OCI-LY7 (cell line): ENCODE data around the gene PCNX2. TPM values are rescaled to one million over a fixed set of nuclear protein-coding genes. Genes with fewer than 3 reads are reported as not detected.

ENCODE experiments used
- BruUV-seq: library from RNA; stranded (reverse); fragments of 400-500 nt; replicated peaks from 2 replicates; lab custom pipeline; 2021; lab: Mats Ljungman, UMichigan
- CTCF ChIA-PET: fragments of 300-600 bp; sonication (Branson Sonifier 250); formaldehyde crosslinking; loops from one replicate; lab custom pipeline; 2022; ENCODE audit warnings: antibody characterized with exemption; ENCODE audit not compliant: unreplicated experiment; lab: Charles Lee
- POLR2A ChIA-PET: fragments of 300-600 bp; sonication (Branson Sonifier 250); formaldehyde crosslinking; loops from one replicate; lab custom pipeline; 2022; ENCODE audit warnings: antibody characterized with exemption; lab: Charles Lee
- DNase-seq: peaks from one replicate; pipeline ENCODE4 v3.0.0-alpha.2; 2015; ENCODE audit warnings: low spot score
- H2AFZ ChIP-seq: fragments of 200-600 bp; sonication (generic), shearing (Covaris generic); 2 replicates; pipeline ENCODE4 v1.6.1; 2014; ENCODE audit warnings: mild to moderate bottlenecking, antibody characterized with exemption, low read length, moderate library complexity
- H3K27ac ChIP-seq: fragments of 200-600 bp; sonication (generic); 2 replicates; pipeline ENCODE4 v1.5.1; 2014; ENCODE audit warnings: mixed run types, low read depth, mild to moderate bottlenecking, moderate library complexity, low read length, inconsistent platforms; ENCODE audit not compliant: poor library complexity, severe bottlenecking
- H3K36me3 ChIP-seq: fragments of 200-600 bp; sonication (generic); 2 replicates; pipeline ENCODE4 v1.6.1; 2014; ENCODE audit warnings: mild to moderate bottlenecking, antibody characterized with exemption, low read length, moderate library complexity, mixed read lengths; ENCODE audit not compliant: insufficient read depth
- H3K4me1 ChIP-seq: fragments of 200-600 bp; sonication (generic); 2 replicates; pipeline ENCODE4 v1.5.1; 2014; ENCODE audit warnings: mild to moderate bottlenecking, low read length; ENCODE audit not compliant: insufficient read depth, poor library complexity, severe bottlenecking
- H3K4me2 ChIP-seq: fragments of 200-600 bp; sonication (generic); 2 replicates; pipeline ENCODE4 v1.6.1; 2014; ENCODE audit warnings: mild to moderate bottlenecking, low read length
- H3K4me3 ChIP-seq: fragments of 200-600 bp; sonication (generic); 2 replicates; pipeline ENCODE4 v1.5.1; 2014; ENCODE audit warnings: mild to moderate bottlenecking, low read depth, low read length; ENCODE audit not compliant: poor library complexity, severe bottlenecking
- H3K79me2 ChIP-seq: fragments of 200-600 bp; sonication (generic); 2 replicates; pipeline ENCODE4 v1.6.1; 2016; ENCODE audit warnings: low read depth, mild to moderate bottlenecking, low read length, moderate library complexity, mixed read lengths; ENCODE audit not compliant: insufficient read depth
- H3K9me2 ChIP-seq: fragments of 200-600 bp; sonication (generic); 2 replicates; pipeline ENCODE4 v1.6.1; 2016; ENCODE audit warnings: mild to moderate bottlenecking, low read length, mixed read lengths; ENCODE audit not compliant: insufficient read depth
- H3K9me3 ChIP-seq: fragments of 200-600 bp; sonication (generic); 2 replicates; pipeline ENCODE4 v1.6.1; 2014; ENCODE audit warnings: mild to moderate bottlenecking, mixed run types, low read length, mixed read lengths
- H4K20me1 ChIP-seq: fragments of 200-600 bp; sonication (generic); 2 replicates; pipeline ENCODE4 v1.6.1; 2014; ENCODE audit warnings: mild to moderate bottlenecking, antibody characterized with exemption, low read length, moderate library complexity, mixed read lengths; ENCODE audit not compliant: insufficient read depth
- EZH2phosphoT487 ChIP-seq: fragments of 200-600 bp; sonication (generic); IDR thresholded peaks from 2 replicates; pipeline ENCODE4 v1.6.1; 2018; ENCODE audit warnings: low read depth, borderline replicate concordance, mild to moderate bottlenecking, mixed run types, antibody characterized with exemption, low read length, moderate library complexity, mixed read lengths
- intact Hi-C: fragments of 100-400 bp; cut with micrococcal nuclease; formaldehyde crosslinking; loops from one replicate; pipeline ENCODE4 v1.10.0; 2022; ENCODE audit not compliant: unreplicated experiment
- total RNA-seq, 2 experiments: library from RNA; depleted of rRNA in 1 of 2; stranded (reverse); fragments of >200 nt in 1 of 2; shearing (Covaris generic) in 1 of 2; gene quantifications; 2 replicates each; pipeline ENCODE4 v1.2.3, GENCODE V29; 2014 to 2022
- TF ChIP-seq, protein P1 (sequence below): fragments of 200-600 bp; sonication (generic); conservative IDR thresholded peaks from 2 replicates; pipeline ENCODE4 v1.5.1; 2014; ENCODE audit warnings: mild to moderate bottlenecking, antibody characterized with exemption, low read length, moderate library complexity, mixed read lengths

The PCNX2 gene
- total RNA-seq, 2 experiments from 2014 or later: 17.1 to 26.9 TPM

DNA sequence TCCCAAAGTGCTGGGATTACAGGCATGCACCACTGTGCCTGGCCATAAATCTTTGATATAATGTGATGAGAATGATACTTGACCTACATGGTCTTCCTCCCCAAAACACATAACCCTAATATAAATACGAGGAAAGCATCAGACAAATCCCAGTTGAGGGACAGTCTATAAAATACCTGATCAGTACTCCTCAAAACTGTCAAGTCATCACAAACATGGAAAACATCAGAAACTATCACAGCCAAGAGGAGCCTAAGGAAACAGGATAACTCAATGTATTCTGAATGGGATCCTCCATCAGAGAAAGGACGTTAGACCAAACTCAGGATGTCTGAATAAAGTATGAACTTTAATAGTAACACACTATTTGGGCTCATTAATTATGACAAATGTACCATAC, 172.7 kb downstream of the PCNX2 start:
- BruUV-seq: no TSS peak
- no peaks in the 10 kb centered on the region; the same call in 1 of the 2 replicates for H3K36me3 ChIP-seq
- no peak overlapping the region for H3K4me3 ChIP-seq
- TF ChIP-seq, protein P1, sequence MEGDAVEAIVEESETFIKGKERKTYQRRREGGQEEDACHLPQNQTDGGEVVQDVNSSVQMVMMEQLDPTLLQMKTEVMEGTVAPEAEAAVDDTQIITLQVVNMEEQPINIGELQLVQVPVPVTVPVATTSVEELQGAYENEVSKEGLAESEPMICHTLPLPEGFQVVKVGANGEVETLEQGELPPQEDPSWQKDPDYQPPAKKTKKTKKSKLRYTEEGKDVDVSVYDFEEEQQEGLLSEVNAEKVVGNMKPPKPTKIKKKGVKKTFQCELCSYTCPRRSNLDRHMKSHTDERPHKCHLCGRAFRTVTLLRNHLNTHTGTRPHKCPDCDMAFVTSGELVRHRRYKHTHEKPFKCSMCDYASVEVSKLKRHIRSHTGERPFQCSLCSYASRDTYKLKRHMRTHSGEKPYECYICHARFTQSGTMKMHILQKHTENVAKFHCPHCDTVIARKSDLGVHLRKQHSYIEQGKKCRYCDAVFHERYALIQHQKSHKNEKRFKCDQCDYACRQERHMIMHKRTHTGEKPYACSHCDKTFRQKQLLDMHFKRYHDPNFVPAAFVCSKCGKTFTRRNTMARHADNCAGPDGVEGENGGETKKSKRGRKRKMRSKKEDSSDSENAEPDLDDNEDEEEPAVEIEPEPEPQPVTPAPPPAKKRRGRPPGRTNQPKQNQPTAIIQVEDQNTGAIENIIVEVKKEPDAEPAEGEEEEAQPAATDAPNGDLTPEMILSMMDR: no peak
- TF ChIP-seq EZH2phosphoT487: no peak
- intact Hi-C loops: no loop called here
- H4K20me1 ChIP-seq: no peaks in the 10 kb centered on the region
- no peaks in the 10 kb centered on the region for H3K9me3 ChIP-seq
- no peak for DNase-seq
- H3K4me1 ChIP-seq: no peaks in the 10 kb centered on the region
- ChIA-PET POLR2A (no interaction called here), CTCF (no interaction called here)
- H2AFZ ChIP-seq: no peak overlapping the region
- no peak overlapping the region for H3K27ac ChIP-seq
- no peaks in the 10 kb centered on the region for H3K79me2 ChIP-seq
- H3K4me2 ChIP-seq: no peak overlapping the region
- no peaks in the 10 kb centered on the region for H3K9me2 ChIP-seq

DNA sequence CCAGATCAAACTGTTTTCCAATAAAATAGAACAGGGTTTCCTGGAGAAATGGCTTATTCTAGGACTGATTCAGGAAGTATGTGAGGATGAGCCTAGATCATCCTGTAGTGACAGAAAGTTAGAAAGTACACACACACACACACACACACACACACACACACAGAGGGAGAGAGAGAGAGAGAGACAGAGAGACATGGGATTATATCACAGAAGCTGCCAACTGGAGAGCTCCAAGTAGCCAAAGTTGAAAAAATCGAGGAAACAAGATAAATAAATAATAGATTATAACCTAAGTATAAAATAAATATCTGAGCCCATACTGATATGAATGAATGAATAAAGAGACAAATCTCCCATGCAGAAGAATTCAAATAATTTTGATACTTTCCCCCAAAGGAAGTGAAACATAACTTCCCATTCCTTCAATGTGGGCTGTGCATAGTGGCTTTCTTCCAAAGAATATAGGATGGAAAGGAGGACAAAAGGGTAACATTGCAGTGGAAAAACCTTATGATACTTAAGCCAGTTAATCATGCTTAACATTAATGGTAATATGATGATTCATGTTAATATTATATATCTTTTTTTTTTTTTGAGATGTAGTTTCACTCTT, 173.5 kb downstream of the PCNX2 start:
- intact Hi-C loops: no loop called here
- H3K4me3 ChIP-seq: no peak overlapping the region
- no peaks in the 10 kb centered on the region for H3K9me2 ChIP-seq
- no peaks in the 10 kb centered on the region for H3K4me1 ChIP-seq
- no peaks in the 10 kb centered on the region for H3K79me2 ChIP-seq
- H3K9me3 ChIP-seq: no peaks in the 10 kb centered on the region
- no peak overlapping the region for H2AFZ ChIP-seq
- ChIA-PET POLR2A (interaction anchor here (0.6 kb wide), 1 partner anchor 780 kb away, joined by 3 read pairs; no protein-coding TSS in a partner anchor), CTCF (no interaction called here)
- H3K4me2 ChIP-seq: no peak overlapping the region
- no peak overlapping the region for H3K27ac ChIP-seq
- no peak for DNase-seq
- TF ChIP-seq EZH2phosphoT487: no peak
- TF ChIP-seq, protein P1: no peak
- H4K20me1 ChIP-seq: no peaks in the 10 kb centered on the region
- no TSS peak for BruUV-seq
- no peaks in the 10 kb centered on the region; the same call in 1 of the 2 replicates for H3K36me3 ChIP-seq

DNA sequence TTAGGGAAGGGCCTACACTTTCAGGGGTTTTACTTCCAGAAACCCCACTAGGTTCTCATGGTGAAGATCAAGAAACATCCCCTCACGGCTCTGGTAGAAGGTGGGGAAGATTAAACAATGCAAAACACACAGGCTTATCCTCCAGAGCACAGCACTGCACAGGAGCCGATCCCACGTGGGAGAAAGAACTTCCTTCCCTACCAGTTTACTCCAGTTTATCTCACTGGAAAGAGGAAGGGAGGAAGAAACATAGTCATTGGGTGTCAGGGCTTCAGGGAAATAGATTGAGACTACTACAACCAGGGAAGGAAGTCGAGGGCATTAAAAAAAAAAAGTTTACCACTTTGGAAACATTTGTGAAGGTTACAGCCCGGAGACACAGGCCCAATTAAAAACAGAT, 180.7 kb downstream of the PCNX2 start:
- ChIA-PET CTCF (no interaction called here), POLR2A (interaction anchor here (0.6 kb wide), 2 partner anchors 106 to 334 kb away, joined by 3 read pairs; no protein-coding TSS in a partner anchor)
- H3K79me2 ChIP-seq: no peaks in the 10 kb centered on the region
- H3K9me2 ChIP-seq: no peaks in the 10 kb centered on the region
- no peak overlapping the region for H3K4me2 ChIP-seq
- no peak overlapping the region for H3K4me3 ChIP-seq
- H3K36me3 ChIP-seq: peaks cover 12% of the 10 kb centered on the region
- H3K27ac ChIP-seq: no peak overlapping the region
- H3K4me1 ChIP-seq: no peaks in the 10 kb centered on the region
- TF ChIP-seq, protein P1: no peak
- no peak for DNase-seq
- H3K9me3 ChIP-seq: no peaks in the 10 kb centered on the region
- no peak overlapping the region for H2AFZ ChIP-seq
- no TSS peak for BruUV-seq
- intact Hi-C loops: no loop called here
- H4K20me1 ChIP-seq: no peaks in the 10 kb centered on the region
